A549 (cell line): ENCODE data around the gene TECR. TPM values are rescaled to one million over a fixed set of nuclear protein-coding genes. Genes with fewer than 3 reads are reported as not detected.

Experiments
- ATAC-seq, 2 experiments: fragments of 200-7000 bp in 1 of 2; fragments of >200 bp in 1 of 2; cut with Nextera tagmentation in 1 of 2; cut with Tn5 transposase in 1 of 2; 3 replicates each; pipeline versions ENCODE4 v1.8.0 to v1.9.1; 2018 to 2020; ENCODE audit warnings: mild to moderate bottlenecking in 1 of 2, moderate library complexity in 1 of 2
- CTCF ChIA-PET: fragments of 300-600 bp; sonication (Branson Sonifier 250); formaldehyde crosslinking; extraction: SDS; loops from one replicate; lab custom pipeline; 2021; ENCODE audit warnings: antibody characterized with exemption, inconsistent platforms; lab: Yijun Ruan, JAX
- POLR2A ChIA-PET: fragments of 350-600 bp; formaldehyde crosslinking; extraction: SDS; loops from one replicate; lab custom pipeline; 2021; ENCODE audit warnings: antibody characterized with exemption, inconsistent platforms; lab: Yijun Ruan, JAX
- DNase-seq, 2 experiments: peaks; one replicate each; pipeline versions ENCODE4 v3.0.0 to v3.0.0-alpha.2; 2011 to 2016; ENCODE audit warnings: low read depth in 1 of 2, low spot score in 1 of 2
- FAIRE-seq: peaks from 2 replicates; lab custom pipeline; 2011; peaks lifted over from hg19 to GRCh38; lab: Jason Lieb, UNC
- H3K27ac ChIP-seq, 2 experiments: fragments of >200 bp; sonication (Bioruptor Twin); formaldehyde crosslinking; 3 replicates each; pipeline ENCODE4 v1.5.1; 2016 to 2017
- H3K4me1 ChIP-seq: fragments of >200 bp; sonication (Bioruptor Twin); formaldehyde crosslinking; 3 replicates; pipeline ENCODE4 v1.6.1; 2016
- H3K4me2 ChIP-seq: fragments of >200 bp; sonication (Bioruptor Twin); formaldehyde crosslinking; 3 replicates; pipeline ENCODE4 v1.6.1; 2016
- H3K4me3 ChIP-seq: fragments of >200 bp; sonication (Bioruptor Twin); formaldehyde crosslinking; 3 replicates; pipeline ENCODE4 v1.5.1; 2016
- H3K9me3 ChIP-seq: fragments of >200 bp; sonication (Bioruptor Twin); formaldehyde crosslinking; 3 replicates; pipeline ENCODE4 v1.6.1; 2016
- CBX8 ChIP-seq: fragments of 200-600 bp; sonication (generic); IDR thresholded peaks from 2 replicates; pipeline ENCODE4 v1.6.1; 2016
- CEBPB ChIP-seq, 2 experiments: fragments of >200 bp in 1 of 2; sonication (Bioruptor Twin) in 1 of 2; formaldehyde crosslinking in 1 of 2; IDR thresholded peaks; 2 replicates each; pipeline ENCODE4 v1.6.1; 2012 to 2016
- CHD4 ChIP-seq: fragments of 200-600 bp; sonication (generic); IDR thresholded peaks from 2 replicates; pipeline ENCODE4 v1.6.1; 2016; ENCODE audit warnings: antibody characterized with exemption, mild to moderate bottlenecking, borderline replicate concordance
- EHMT2 ChIP-seq: fragments of 200-600 bp; sonication (generic); IDR thresholded peaks from 2 replicates; pipeline ENCODE4 v1.6.1; 2016; ENCODE audit warnings: antibody characterized with exemption, low read depth, mild to moderate bottlenecking, moderate library complexity
- EP300 ChIP-seq, 2 experiments: fragments of >200 bp; sonication (Bioruptor Twin); formaldehyde crosslinking; IDR thresholded peaks; 2 replicates in 1 of 2; 3 replicates in 1 of 2; pipeline ENCODE4 v1.6.1; 2016 to 2017
- ESRRA ChIP-seq: fragments of 150-350 bp; IDR thresholded peaks from 2 replicates; pipeline ENCODE4 v1.6.1; 2014; ENCODE audit warnings: mild to moderate bottlenecking, low read length, borderline replicate concordance
- HOXA7 ChIP-seq: fragments of 250-450 bp; sonication (Bioruptor Pico); IDR thresholded peaks from 2 replicates; pipeline ENCODE4 v1.5.0; 2020; ENCODE audit warnings: mild to moderate bottlenecking, moderate library complexity
- HOXB5 ChIP-seq: fragments of 250-450 bp; sonication (Bioruptor Pico); IDR thresholded peaks from 2 replicates; pipeline ENCODE4 v1.5.0; 2020; ENCODE audit warnings: mild to moderate bottlenecking, moderate library complexity
- JUNB ChIP-seq: fragments of >200 bp; sonication (Bioruptor Twin); formaldehyde crosslinking; IDR thresholded peaks from 2 replicates; pipeline ENCODE4 v1.6.1; 2016
- KDM5A ChIP-seq: fragments of 200-600 bp; sonication (generic); IDR thresholded peaks from 2 replicates; pipeline ENCODE4 v1.6.1; 2016; ENCODE audit warnings: antibody characterized with exemption, mild to moderate bottlenecking
- MAZ ChIP-seq: fragments of 150-350 bp; IDR thresholded peaks from 2 replicates; pipeline ENCODE4 v1.6.1; 2014; ENCODE audit warnings: antibody characterized with exemption, low read depth, low read length, borderline replicate concordance
- PHF8 ChIP-seq: fragments of 200-600 bp; sonication (generic); IDR thresholded peaks from 2 replicates; pipeline ENCODE4 v1.6.1; 2016; ENCODE audit warnings: low read depth, mild to moderate bottlenecking, antibody characterized with exemption, moderate library complexity, borderline replicate concordance
- POLR2AphosphoS2 ChIP-seq: conservative IDR thresholded peaks from 2 replicates; pipeline ENCODE4 v1.6.1; 2012; ENCODE audit warnings: low read length, improper control_type of control experiment, inconsistent platforms
- RARB ChIP-seq: fragments of 250-450 bp; sonication (Bioruptor Pico); IDR thresholded peaks from 2 replicates; pipeline ENCODE4 v1.8.0; 2021; ENCODE audit warnings: mild to moderate bottlenecking, moderate library complexity
- RCOR1 ChIP-seq: fragments of 150-350 bp; IDR thresholded peaks from 2 replicates; pipeline ENCODE4 v1.6.1; 2014; ENCODE audit warnings: antibody characterized with exemption, low read length, low read depth
- SMC3 ChIP-seq: fragments of >200 bp; sonication (Bioruptor Twin); formaldehyde crosslinking; IDR thresholded peaks from 3 replicates; pipeline ENCODE4 v1.6.1; 2018; ENCODE audit warnings: inconsistent platforms
- SREBF2 ChIP-seq: fragments of 450-650 bp; IDR thresholded peaks from 2 replicates; pipeline ENCODE4 v1.6.1; 2014; ENCODE audit warnings: mild to moderate bottlenecking, moderate library complexity
- TFCP2L1 ChIP-seq: fragments of 250-450 bp; sonication (Bioruptor Pico); IDR thresholded peaks from 2 replicates; pipeline ENCODE4 v1.5.0; 2021; ENCODE audit warnings: mild to moderate bottlenecking
- TP53 ChIP-seq: fragments of 250-450 bp; sonication (Bioruptor Pico); IDR thresholded peaks from 2 replicates; pipeline ENCODE4 v1.5.0; 2021; ENCODE audit warnings: mild to moderate bottlenecking, moderate library complexity
- ZC3H11A ChIP-seq: fragments of 450-650 bp; IDR thresholded peaks from 2 replicates; pipeline ENCODE4 v1.6.1; 2014; ENCODE audit warnings: antibody characterized with exemption, mild to moderate bottlenecking
- ZFP36 ChIP-seq: fragments of 450-650 bp; IDR thresholded peaks from 2 replicates; pipeline ENCODE4 v1.6.1; 2014; ENCODE audit warnings: borderline replicate concordance; ENCODE audit not compliant: partially characterized antibody
- ZSCAN20 ChIP-seq: fragments of 250-450 bp; sonication (Bioruptor Pico); IDR thresholded peaks from 2 replicates; pipeline ENCODE4 v1.8.0; 2022; ENCODE audit warnings: mild to moderate bottlenecking, moderate library complexity
- WGBS: methylation state at CpG from one replicate; pipeline ENCODE4 v1.1.6; 2017; ENCODE audit errors: missing lambda C conversion rate; 5-methylcytosine and 5-hydroxymethylcytosine counted together
- polyA plus RNA-seq, 4 experiments: library from polyadenylated mRNA; depleted of rRNA in 3 of 4; stranded (reverse); fragments of >200 nt; fragmentation: RNase III in 1 of 4; extraction: RNeasy Plus Mini Kit Qiagen cat#74134 plus additional on column Dnase treatment in 1 of 4; gene quantifications; 2 replicates in 3 of 4; 3 replicates in 1 of 4; pipeline ENCODE4 v1.2.3, GENCODE V29; 2011 to 2017
- TF ChIP-seq, protein P1 (sequence below): fragments of 250-450 bp; sonication (Bioruptor Pico); IDR thresholded peaks from 2 replicates; pipeline ENCODE4 v1.5.0; 2020; ENCODE audit warnings: low read depth, mild to moderate bottlenecking, moderate library complexity
- TF ChIP-seq, protein P2 (sequence below): fragments of 450-650 bp; IDR thresholded peaks from 2 replicates; pipeline ENCODE4 v1.6.1; 2014; ENCODE audit warnings: antibody characterized with exemption
- TF ChIP-seq, protein P3 (sequence below): fragments of >200 bp; sonication (Bioruptor Twin); formaldehyde crosslinking; IDR thresholded peaks from 2 replicates; pipeline ENCODE4 v1.6.1; 2016
- TF ChIP-seq, protein P4 (sequence below): fragments of >200 bp; sonication (Bioruptor Twin); formaldehyde crosslinking; IDR thresholded peaks from 3 replicates; pipeline ENCODE4 v1.6.1; 2016
- TF ChIP-seq, protein P5 (sequence below): IDR thresholded peaks from 2 replicates; pipeline ENCODE4 v1.6.1; 2012

TECR gene
- polyA plus RNA-seq, 2 of the 4 experiments (the other 2 are of a cell fraction): 87.7 to 139 TPM

DNA sequence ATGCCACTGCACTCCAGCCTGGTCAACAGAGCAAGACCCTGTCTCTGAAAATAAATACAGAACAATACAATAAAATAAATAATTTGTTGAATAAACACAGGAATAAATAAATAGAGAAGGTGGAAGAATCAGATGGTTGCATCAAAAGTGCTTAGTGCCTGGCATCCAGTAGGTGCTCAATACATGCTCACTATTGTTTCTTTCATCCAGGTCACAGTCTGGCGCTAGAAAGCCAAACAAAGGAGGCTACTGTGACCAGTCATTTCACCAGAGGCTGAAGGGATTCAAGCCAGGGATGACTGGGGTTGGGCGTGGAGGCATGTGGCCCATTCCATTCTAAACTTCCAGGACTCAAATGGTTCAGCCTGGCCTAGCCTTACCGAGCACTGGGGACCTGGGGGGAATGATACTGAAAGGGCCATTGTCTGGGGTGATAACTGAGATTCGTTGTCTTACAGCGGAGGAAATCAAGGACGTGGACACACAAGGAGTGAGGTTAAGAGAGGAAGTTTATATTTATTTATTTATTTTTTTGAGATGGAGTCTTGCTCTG lies 46.1 kb downstream of the TECR start:
- WGBS: 60% methylated on average over 6 of the region's 6 CpGs
- Histone ChIP-seq H3K27ac (no peak overlapping the region), H3K4me3 (no peak overlapping the region), H3K9me3 (no peaks in the 10 kb centered on the region), H3K4me2 (no peak overlapping the region), H3K4me1 (peaks cover 6% of the 10 kb centered on the region; the same call in 1 of the 3 replicates)
- no peak for FAIRE-seq
- DNase-seq: no peak
- CTCF ChIA-PET: interaction anchor here (1.6 to 4.3 kb wide), 4 partner anchors 106 to 116 kb away, joined by 6 to 81 read pairs (median 9); partner anchors contain the start of gene ZNF333
- no peak for ATAC-seq
- TF ChIP-seq POLR2AphosphoS2 (no peak), ZSCAN20 (CRISPR knock-in tag) (no peak), RCOR1 (no peak), SREBF2 (no peak)
- POLR2A ChIA-PET: no interaction called here

DNA sequence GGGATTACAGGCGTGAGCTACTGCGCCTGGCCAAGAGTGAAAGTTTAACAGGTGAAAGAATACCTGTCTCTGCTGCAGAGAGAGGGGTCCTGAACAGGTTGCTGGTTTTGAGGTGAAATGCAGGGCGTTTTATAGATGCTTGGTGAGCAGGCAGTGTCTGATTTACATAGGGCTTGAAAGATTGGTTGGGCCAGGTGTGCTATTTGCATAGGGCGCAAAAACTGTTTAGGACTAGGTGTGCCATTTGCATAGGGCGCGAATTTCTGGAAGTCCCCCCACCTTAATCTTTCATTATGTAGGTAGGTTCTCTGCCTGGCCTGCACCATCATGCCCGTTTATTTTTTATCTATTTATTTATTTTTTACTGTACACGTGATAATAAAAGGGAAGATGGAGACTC lies 47.0 kb downstream of the TECR start:
- ChIA-PET CTCF (interaction anchor here (2.8 kb wide), 1 partner anchor 110 kb away, joined by 10 read pairs; no protein-coding TSS in a partner anchor), POLR2A (no interaction called here)
- Histone ChIP-seq H3K4me1 (peaks cover 3% of the 10 kb centered on the region; the same call in 1 of the 3 replicates), H3K27ac (no peak overlapping the region), H3K4me2 (no peak overlapping the region), H3K4me3 (no peak overlapping the region), H3K9me3 (no peaks in the 10 kb centered on the region)
- FAIRE-seq: no peak
- no peak for ATAC-seq
- WGBS: 66% methylated on average over 8 of the region's 8 CpGs
- TF ChIP-seq, protein P1, sequence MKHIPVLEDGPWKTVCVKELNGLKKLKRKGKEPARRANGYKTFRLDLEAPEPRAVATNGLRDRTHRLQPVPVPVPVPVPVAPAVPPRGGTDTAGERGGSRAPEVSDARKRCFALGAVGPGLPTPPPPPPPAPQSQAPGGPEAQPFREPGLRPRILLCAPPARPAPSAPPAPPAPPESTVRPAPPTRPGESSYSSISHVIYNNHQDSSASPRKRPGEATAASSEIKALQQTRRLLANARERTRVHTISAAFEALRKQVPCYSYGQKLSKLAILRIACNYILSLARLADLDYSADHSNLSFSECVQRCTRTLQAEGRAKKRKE (CRISPR knock-in tag): no peak
- TF ChIP-seq KDM5A (no peak), RARB (CRISPR knock-in tag) (no peak), SREBF2 (no peak), PHF8 (no peak), CEBPB (IDR thresholded peaks at IDR 0.05) (no peak), ZSCAN20 (CRISPR knock-in tag) (no peak), EHMT2 (no peak), POLR2AphosphoS2 (no peak), TFCP2L1 (CRISPR knock-in tag) (no peak), TP53 (CRISPR knock-in tag) (no peak), ESRRA (no peak), ZC3H11A (no peak), RCOR1 (no peak), EP300 (IDR thresholded peaks at IDR 0.05) (no peak)
- TF ChIP-seq, protein P2, sequence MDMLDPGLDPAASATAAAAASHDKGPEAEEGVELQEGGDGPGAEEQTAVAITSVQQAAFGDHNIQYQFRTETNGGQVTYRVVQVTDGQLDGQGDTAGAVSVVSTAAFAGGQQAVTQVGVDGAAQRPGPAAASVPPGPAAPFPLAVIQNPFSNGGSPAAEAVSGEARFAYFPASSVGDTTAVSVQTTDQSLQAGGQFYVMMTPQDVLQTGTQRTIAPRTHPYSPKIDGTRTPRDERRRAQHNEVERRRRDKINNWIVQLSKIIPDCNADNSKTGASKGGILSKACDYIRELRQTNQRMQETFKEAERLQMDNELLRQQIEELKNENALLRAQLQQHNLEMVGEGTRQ: no peak
- DNase-seq: no peak

DNA sequence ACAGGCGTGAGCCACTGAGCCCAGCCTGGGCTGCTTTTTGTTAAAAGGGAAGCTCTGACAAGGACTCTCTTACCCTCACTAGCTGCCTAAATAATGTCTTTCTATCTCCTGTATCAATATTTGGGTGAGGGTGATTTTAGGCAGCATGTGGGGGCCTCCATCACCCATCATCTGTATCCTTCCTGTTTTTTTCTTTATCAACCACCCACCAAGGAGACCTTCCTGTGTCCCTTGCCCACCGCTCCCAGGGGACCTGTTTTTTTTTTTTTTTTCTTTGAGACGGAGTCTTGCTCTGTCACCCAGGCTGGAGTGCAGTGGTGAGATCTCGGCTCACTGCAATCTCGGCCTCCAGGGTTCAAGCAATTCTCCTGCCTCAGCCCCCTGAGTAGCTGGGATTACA lies 47.9 kb downstream of the TECR start:
- WGBS: 71% methylated on average over 4 of the region's 5 CpGs
- FAIRE-seq (no peak), ATAC-seq (no peak), DNase-seq (no peak)
- POLR2A ChIA-PET: no interaction called here
- TF ChIP-seq ZFP36 (no peak), HOXB5 (CRISPR knock-in tag) (no peak), EP300 (IDR thresholded peaks at IDR 0.05) (no peak), MAZ (no peak), CHD4 (no peak), JUNB (no peak), SMC3 (no peak), HOXA7 (CRISPR knock-in tag) (no peak), CBX8 (no peak)
- TF ChIP-seq, protein P3, sequence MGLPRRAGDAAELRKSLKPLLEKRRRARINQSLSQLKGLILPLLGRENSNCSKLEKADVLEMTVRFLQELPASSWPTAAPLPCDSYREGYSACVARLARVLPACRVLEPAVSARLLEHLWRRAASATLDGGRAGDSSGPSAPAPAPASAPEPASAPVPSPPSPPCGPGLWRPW: no peak
- TF ChIP-seq, protein P4, sequence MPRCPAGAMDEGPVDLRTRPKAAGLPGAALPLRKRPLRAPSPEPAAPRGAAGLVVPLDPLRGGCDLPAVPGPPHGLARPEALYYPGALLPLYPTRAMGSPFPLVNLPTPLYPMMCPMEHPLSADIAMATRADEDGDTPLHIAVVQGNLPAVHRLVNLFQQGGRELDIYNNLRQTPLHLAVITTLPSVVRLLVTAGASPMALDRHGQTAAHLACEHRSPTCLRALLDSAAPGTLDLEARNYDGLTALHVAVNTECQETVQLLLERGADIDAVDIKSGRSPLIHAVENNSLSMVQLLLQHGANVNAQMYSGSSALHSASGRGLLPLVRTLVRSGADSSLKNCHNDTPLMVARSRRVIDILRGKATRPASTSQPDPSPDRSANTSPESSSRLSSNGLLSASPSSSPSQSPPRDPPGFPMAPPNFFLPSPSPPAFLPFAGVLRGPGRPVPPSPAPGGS: no peak
- TF ChIP-seq, protein P5, sequence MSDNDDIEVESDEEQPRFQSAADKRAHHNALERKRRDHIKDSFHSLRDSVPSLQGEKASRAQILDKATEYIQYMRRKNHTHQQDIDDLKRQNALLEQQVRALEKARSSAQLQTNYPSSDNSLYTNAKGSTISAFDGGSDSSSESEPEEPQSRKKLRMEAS: no peak
- Histone ChIP-seq H3K4me1 (peaks cover 3% of the 10 kb centered on the region; the same call in 1 of the 3 replicates), H3K4me3 (no peak overlapping the region), H3K27ac (no peak overlapping the region), H3K9me3 (no peaks in the 10 kb centered on the region), H3K4me2 (no peak overlapping the region)
- CTCF ChIA-PET: interaction anchor here (2.8 kb wide), 1 partner anchor 110 kb away, joined by 10 read pairs; no protein-coding TSS in a partner anchor
